Measurements from ENCODE around the gene NCEH1. TPM values are rescaled to one million over a fixed set of nuclear protein-coding genes. Genes with fewer than 3 reads are reported as not detected.
A peak's percentile ranks its signal among the peaks of the same experiment; 100 is the strongest.

Gene NCEH1
- total RNA-seq, 6 experiments from 2014 or later = 42.1 to 82.6 (median 76.3) TPM

GRCh38 chr3:172653004-172653572 is 57.8 kb downstream of the NCEH1 start:
- TF ChIP-seq, protein P1, sequence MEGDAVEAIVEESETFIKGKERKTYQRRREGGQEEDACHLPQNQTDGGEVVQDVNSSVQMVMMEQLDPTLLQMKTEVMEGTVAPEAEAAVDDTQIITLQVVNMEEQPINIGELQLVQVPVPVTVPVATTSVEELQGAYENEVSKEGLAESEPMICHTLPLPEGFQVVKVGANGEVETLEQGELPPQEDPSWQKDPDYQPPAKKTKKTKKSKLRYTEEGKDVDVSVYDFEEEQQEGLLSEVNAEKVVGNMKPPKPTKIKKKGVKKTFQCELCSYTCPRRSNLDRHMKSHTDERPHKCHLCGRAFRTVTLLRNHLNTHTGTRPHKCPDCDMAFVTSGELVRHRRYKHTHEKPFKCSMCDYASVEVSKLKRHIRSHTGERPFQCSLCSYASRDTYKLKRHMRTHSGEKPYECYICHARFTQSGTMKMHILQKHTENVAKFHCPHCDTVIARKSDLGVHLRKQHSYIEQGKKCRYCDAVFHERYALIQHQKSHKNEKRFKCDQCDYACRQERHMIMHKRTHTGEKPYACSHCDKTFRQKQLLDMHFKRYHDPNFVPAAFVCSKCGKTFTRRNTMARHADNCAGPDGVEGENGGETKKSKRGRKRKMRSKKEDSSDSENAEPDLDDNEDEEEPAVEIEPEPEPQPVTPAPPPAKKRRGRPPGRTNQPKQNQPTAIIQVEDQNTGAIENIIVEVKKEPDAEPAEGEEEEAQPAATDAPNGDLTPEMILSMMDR (IDR thresholded peaks at IDR 0.05) = no peak
- DNase-seq = no peak
- Mint-ChIP-seq H3K9me3 (no peaks in the 10 kb centered on the region), H3K4me3 (no peak overlapping the region), H3K36me3 (ENCODE audit: low read depth) (peaks cover 8% of the 10 kb centered on the region; the same call in 1 of the 2 replicates), H3K27me3 (ENCODE audit: insufficient read depth) (peaks cover 4% of the 10 kb centered on the region; the same call in 1 of the 2 replicates), H3K27ac (0 out of 2 replicates have a peak overlapping the region, but pooled peaks have one; percentile 18), H3K4me1 (ENCODE audit: low read depth) (peaks cover 20% of the 10 kb centered on the region)

DNA sequence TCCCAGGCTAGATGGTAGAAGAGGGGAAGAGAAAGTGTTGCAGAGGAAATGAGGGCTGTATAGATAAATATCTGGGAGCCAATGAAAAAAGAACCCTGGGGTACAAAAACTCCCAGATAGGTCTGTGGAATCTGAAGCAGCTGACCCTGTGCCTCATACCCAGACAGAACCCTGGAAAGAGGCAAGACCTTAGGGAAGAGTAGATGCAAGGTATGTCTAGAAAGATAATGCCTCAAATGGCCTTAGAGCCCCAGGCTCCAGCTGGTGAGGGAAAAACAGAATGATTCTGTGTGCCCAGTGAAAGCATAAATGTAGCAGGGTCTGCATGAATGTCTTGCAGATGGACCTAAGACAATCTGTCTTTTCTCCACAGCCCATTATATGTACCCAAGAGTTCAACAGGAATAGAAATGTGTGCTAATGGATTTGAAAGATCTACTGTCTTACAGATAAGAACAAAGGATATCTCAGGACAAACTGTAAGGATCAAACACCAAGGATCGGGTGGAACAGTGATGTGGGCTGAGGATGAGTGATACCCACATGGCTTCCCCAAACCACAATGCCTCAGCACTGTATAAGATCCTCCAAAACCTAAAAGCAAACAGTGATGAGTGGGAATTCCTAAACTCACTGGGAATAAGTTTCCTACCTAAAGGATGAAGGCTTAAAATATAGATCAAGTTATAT is 58.8 kb downstream of the NCEH1 start:
- no peak overlapping the region for H3K27ac Mint-ChIP-seq
- TF ChIP-seq, protein P1 (IDR thresholded peaks at IDR 0.05) = no peak
- H3K27me3 Mint-ChIP-seq (ENCODE audit: insufficient read depth) = peaks cover 4% of the 10 kb centered on the region; the same call in 1 of the 2 replicates
- no peaks in the 10 kb centered on the region for H3K9me3 Mint-ChIP-seq
- no peak overlapping the region for H3K4me3 Mint-ChIP-seq
- H3K4me1 Mint-ChIP-seq (ENCODE audit: low read depth) = peaks cover 20% of the 10 kb centered on the region
- DNase-seq = no peak
- H3K36me3 Mint-ChIP-seq (ENCODE audit: low read depth) = peaks cover 12% of the 10 kb centered on the region; the same call in 1 of the 2 replicates

- peaks cover 28% of the 10 kb centered on the region for H3K4me1 Mint-ChIP-seq (ENCODE audit: low read depth)
- H3K36me3 Mint-ChIP-seq (ENCODE audit: low read depth) = peaks cover 12% of the 10 kb centered on the region; the same call in 1 of the 2 replicates
- H3K4me3 Mint-ChIP-seq = no peak overlapping the region
- H3K9me3 Mint-ChIP-seq = no peaks in the 10 kb centered on the region
- TF ChIP-seq, protein P1 (IDR thresholded peaks at IDR 0.05) = no peak
- H3K27me3 Mint-ChIP-seq (ENCODE audit: insufficient read depth) = peaks cover 4% of the 10 kb centered on the region; the same call in 1 of the 2 replicates
- H3K27ac Mint-ChIP-seq = no peak overlapping the region
- no peak for DNase-seq
These were observed 60.9 kb downstream of the NCEH1 start for GRCh38 chr3:172649987-172650386.

GRCh38 chr3:172648747-172649146 is 62.1 kb downstream of the NCEH1 start:
- no peaks in the 10 kb centered on the region for H3K27me3 Mint-ChIP-seq (ENCODE audit: insufficient read depth)

DNA sequence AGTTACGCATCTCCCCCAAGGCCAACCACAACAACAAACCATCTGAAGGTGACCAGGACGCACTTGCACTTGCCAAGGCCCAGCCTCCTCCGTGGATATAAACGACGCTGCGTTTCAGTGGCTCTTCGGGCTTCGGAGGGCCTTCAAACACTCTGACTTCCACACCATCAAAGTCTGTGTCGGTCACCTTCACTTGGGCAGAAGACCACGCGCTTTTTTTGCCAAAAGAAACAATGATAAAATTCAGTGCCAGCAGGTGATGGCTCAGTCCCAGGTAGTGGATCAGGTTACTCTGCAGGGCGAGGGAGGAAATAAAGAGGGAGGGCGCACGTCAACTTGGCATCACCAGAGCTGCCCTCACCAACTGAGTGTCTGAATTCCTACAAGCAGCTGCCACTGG is 63.0 kb downstream of the NCEH1 start:
- no peak overlapping the region for H3K4me3 Mint-ChIP-seq
- no peaks in the 10 kb centered on the region for H3K9me3 Mint-ChIP-seq
- DNase-seq = no peak
- TF ChIP-seq, protein P1 (IDR thresholded peaks at IDR 0.05) = no peak
- H3K27me3 Mint-ChIP-seq (ENCODE audit: insufficient read depth) = no peaks in the 10 kb centered on the region
- H3K4me1 Mint-ChIP-seq (ENCODE audit: low read depth) = peaks cover 24% of the 10 kb centered on the region
- H3K27ac Mint-ChIP-seq = no peak overlapping the region
- peaks cover 8% of the 10 kb centered on the region; the same call in 1 of the 2 replicates for H3K36me3 Mint-ChIP-seq (ENCODE audit: low read depth)

More at GRCh38 chr3:172648747-172649146, 62.1 kb downstream of the NCEH1 start:
- H3K4me3 Mint-ChIP-seq = no peak overlapping the region
- DNase-seq = no peak
- no peak overlapping the region for H3K27ac Mint-ChIP-seq
- TF ChIP-seq, protein P1 (IDR thresholded peaks at IDR 0.05) = no peak
- no peaks in the 10 kb centered on the region for H3K9me3 Mint-ChIP-seq
- H3K36me3 Mint-ChIP-seq (ENCODE audit: low read depth) = peaks cover 12% of the 10 kb centered on the region; the same call in 1 of the 2 replicates
- peaks cover 28% of the 10 kb centered on the region for H3K4me1 Mint-ChIP-seq (ENCODE audit: low read depth)
